GM19193 (cell line): Measurements from ENCODE around the gene TAAR8.

ENCODE experiments used
- POLR2A ChIP-seq: IDR thresholded peaks from 4 replicates; pipeline ENCODE4 v1.6.1; 2011; ENCODE audit not compliant: insufficient read depth, insufficient read length; ENCODE audit errors: extremely low read depth

The TAAR8 gene

DNA sequence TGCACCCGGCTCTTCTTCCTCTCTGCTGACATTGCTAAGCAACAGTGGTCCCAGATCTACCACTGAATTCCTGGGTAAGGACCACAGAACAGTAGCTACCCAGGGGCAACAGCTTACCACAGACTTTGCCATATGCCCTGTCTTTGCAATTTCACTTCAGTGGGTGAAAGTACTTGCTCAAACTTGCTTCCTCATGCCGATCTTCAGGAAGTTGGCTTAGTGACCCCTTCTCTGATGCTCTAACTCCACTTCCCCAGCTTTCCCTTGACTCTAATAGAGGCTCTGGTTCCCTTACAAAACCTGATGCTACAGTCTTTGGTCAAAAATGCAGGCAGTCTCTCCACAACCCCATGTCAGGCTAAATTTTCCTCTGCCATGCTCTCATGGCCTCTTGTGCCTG, 40.4 kb downstream of the TAAR8 start:
- TF ChIP-seq POLR2A = no peak

DNA sequence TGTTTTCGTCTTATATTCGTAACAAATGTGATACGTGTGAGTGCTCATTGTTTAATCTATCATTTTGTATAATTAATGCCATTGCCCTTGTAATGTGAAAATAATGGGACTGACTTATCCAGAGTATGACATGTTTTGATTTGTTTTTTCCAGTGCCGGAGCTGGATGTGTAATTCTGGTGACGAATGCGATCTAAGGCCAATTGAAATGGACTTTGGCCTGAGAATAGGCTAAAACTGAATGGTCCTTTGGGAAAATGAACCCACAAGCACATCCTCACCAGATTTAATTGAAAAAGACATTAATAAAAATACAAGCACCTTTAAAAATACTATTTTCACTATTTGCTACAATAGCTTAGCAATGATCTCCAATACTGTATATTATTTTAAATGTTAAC, 43.7 kb downstream of the TAAR8 start:
- TF ChIP-seq POLR2A = no peak

DNA sequence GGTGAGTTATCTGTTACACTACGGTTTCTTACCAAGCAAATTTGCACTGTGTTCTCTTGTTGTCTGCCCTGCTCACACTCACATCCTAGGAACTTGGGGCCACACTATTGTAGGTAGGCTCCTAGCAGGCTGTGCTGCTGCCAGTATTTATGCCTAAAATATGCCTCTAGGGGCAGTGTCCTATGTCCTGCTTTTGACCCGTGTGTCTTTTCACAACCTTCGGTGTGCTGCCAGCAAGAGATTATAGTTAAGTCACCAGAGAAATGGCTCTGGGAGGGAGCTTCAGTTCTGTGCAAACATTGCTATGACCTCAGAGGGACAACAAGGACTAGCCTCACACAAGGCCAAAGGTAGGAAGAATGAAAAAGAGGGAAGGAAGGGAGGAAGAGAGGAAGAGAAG, 46.0 kb downstream of the TAAR8 start:
- TF ChIP-seq POLR2A = no peak
